Measurements from ENCODE around the gene PTPRD.

Gene PTPRD

DNA sequence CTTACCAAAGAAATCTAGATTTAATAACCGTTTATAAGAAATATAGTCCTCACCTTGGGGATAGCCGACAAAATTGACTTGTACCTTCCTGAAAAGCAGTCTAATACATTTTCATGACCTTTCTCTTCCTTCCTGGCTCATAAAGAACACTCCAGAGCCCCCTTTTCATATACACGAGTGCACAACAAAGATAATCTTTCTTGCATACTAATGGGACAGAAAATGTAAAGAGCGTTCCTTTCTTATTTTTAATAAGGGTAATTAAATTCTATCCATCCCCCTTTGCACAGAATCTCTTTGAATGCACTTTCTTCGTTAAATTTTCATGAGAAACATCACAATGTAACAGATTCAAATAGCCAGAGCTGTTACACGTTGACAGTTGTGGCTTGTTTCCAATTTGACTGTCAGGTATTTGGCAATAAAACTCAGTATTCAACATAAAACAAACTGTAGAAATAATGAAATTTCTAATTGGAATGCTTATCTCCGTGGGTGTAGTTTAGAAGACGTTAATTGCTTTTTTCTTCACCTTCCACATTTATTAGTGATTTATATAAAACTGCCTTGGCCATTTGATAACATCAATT is 2080.9 kb downstream of the PTPRD start:
- no peak for DNase-seq

DNA sequence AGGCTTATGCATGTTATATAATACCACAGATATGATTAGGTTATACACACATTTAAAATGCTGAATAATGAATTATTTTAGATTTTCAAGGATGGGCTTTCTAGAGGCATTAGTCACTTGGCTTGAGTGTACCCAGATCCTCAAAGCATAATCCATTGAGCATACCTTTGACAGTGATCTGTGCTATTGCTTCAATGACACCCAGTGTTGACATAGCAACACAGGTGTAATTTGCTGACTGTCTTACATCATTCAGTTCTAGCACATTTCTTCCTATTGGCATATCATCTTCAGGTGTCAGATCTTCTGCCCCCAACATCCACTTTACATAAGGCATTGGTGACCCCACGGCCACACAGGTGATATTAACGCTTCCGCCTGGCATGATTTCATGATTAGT is 2091.7 kb downstream of the PTPRD start:
- DNase-seq = no peak

DNA sequence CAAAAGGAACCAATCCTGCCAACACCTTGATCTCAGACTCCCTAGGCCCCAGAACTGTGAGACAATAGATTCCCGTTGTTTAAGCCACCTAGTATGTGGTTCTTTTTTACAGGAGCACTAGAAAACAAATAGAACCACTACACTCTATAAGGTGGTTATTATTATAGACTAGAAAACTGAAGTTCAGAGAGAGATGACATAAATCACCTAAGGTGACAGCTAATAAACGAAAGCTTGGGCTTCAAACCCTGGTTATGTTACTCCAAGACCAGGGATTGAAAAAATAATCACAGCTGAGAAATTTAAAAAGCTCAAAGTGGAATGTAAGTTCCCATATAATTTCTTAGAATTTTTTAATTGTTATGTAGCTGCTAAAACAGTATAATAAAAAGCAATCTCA is 2097.1 kb downstream of the PTPRD start:
- DNase-seq = no peak

DNA sequence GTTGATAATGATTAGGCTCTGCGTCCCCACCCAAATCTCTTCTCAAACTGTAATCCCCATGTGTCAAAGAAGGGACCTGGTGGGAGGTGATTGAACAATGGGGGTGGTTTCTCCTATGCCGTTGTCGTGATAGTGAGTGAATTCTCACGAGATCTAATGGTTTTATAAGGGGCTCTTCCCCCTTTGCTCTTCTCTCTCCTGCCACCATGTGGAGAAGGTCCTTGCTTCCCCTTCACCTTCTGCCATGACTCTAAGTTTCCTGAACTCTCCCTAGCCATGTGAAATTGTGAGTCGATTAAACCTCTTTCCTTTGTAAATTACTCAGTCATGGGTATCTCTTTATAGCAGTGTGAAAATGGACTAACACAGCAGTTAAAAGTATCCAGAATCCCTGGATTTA is 2098.0 kb downstream of the PTPRD start:
- DNase-seq = no peak

DNA sequence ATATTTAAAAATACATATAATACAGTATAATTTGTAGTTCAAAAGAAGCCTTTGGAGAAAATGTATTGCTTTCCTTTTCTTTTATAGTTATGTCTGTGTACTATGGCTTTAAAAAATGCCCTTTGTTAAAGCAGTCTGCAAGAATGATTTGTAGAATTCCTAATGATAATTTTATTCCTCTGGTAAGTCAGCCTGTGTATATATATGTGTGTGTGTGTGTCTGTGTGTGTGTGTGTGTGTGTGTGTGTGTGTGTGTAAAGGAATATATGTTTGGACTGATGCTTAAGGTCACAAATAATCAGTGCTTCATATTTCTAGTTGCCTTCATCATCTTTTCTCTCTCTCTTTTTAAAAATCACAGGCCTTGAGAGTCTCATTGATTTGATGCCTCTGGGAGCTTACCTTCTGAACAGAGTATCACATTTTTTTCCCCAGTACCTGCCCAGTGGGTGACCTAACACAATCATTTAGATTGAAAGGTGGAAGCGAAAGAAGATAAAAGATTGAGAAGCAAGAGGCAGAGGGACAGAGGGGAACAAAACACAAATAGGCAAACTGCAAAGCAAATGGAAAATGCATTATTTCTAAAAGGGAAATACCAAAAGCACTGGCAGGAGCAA is 2104.0 kb downstream of the PTPRD start:
- no peak for DNase-seq

DNA sequence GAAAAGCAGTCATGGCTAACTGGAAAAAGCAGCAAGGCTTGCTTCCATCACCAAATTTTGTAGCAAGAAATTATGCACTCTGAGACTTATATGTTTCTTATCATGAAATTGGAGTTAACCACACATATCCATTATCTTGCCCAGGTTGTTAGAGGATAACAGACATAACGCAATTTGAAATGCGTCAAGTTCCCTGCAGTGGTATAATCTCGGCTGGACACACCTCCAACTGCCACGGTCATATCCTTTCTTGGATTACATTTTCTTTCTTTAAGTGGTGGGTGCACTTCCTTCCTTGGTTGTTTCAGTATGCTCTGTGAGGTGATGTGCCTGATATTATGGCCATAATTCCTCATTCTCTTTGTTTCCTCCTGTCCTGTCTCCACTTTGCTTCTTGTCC is 2118.2 kb downstream of the PTPRD start:
- no peak for DNase-seq

DNA sequence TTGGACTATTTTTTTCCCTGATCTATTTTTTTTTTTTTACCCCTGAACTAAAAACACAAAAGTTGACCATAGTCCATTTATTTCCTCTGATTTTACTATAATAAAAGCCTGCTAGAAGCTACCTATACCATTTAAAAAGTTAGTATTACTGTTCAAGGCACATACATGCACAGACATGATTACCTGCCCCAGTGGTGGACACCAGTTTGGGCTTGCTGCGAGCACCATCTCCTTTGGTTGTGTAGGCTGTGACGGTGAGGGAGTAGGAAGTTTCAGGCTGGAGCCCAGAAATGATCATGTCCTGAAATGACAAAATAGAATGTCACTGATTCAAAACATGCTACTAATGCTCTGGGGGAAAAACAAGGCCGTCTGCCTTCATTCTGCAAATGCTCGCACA is 2120.1 kb downstream of the PTPRD start:
- no peak for DNase-seq

DNA sequence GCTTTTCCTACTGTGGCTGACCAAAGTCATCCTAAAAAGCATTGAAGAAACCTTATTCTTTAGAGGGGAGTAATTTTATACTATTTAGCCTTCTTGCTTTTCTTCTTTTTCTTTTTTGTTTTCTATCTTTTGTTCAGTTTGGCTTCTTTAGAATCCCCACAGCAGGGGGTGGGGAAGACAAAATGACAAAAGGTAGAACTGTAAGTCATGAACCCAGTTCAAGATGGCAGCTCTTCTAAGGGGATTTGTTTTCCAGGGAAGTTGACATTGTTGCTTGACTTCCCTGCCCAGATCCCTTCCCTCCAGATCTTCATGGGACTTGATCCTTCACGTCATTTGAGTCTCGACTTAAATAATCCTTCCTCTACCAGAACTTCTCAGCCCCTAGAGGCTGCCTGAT is 2120.8 kb downstream of the PTPRD start:
- no peak for DNase-seq

DNA sequence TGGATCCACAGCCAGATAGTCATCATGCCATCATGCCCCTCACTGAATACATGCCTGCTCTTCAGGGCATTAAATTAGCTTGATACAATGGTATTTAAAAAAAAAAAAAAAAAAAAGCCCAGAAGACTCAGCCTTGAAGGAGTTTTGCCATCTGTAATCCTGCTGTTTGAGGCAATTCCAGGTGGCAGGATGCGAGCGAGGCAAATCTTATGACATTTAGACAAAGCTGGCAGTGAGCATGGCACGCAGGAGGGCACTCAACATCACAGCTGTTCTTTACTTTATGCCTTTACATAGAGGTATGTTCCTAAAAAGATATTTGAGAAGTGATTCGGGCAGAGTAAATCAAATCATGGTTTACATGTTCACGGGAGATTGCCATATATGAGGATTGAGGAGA is 2121.2 kb downstream of the PTPRD start:
- DNase-seq = no peak

DNA sequence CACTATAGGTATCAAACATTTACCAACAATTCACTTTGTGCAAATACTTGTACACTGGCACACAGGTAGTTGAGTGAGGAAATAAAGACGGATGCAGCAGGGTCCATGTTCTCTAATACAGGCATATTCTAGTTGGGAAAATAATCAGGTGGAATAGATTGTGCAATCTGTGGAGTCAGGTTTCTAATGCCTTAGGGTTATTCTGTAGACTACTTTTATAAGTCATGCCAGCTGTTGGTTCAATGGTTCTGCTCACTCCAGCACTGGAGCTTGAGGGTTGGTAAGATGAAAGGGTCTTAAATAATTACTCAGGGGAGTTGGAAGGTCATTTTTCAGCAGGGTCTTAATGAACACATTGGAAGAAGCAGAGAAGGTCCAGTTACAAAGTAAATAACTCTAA is 2123.0 kb downstream of the PTPRD start:
- DNase-seq = no peak

DNA sequence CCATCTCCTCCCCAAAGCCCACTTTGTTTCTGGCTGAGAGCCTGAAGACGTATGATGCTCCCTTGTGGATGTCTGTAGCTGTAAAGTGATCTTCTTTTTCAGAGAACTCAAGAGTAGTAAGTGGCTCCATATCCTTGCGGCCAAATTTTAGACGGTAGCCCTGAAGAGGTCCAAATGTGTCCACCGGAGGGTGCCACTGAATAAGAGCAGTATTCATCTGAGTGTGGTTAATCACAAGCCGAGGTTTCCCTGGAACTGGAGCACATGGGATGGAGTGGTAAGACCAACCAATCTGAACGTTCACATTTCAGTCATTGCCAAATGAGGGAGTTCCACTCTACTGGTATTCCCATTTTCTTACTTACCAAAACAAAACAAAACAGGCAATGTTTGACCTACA is 2126.7 kb downstream of the PTPRD start:
- DNase-seq = no peak

DNA sequence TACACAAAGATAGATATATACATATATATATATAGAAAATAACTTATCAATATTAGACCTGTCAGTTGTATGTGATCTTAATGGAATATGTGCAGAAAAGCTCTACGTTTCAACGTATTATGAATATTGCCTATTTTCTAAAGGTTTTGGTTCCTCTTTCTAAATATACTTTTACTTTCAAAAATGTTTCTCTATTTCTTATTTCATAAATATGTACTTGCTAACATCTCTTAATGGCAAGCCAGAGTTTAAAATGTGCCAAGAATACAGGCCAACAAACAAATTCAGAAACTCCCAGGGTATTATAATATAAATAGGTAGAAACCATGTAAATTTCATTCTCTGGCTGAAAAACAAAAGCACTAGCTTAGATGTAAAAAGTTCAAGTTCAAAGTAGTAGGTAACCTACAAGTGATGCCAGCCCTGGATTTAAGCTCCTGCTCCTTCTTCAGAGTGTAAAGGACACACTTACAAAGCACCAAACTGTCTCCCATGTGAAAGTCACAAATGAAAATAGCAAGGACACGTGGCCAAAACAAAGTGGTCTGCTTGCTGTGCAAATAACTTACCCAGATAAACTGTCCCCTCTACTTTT is 2128.1 kb downstream of the PTPRD start:
- DNase-seq = no peak

DNA sequence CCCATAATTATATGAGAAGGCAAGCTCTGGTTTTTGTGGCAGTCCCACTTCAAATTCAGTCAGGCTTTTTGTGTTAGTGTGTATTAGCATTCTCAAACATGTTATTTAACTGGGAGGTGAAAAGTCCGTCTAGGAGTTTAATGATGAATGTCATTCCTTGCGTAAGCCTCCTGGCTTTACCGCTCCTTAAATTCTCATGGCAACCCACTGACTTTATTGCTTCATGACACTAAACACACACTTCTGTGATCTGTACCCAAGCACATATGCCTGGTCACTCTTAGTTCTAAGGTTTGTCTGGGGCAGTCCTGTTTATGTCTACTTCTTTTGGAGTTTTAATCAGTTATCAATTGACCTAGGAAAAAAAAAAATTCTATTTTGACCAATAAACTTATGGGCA is 2135.4 kb downstream of the PTPRD start:
- DNase-seq = no peak

DNA sequence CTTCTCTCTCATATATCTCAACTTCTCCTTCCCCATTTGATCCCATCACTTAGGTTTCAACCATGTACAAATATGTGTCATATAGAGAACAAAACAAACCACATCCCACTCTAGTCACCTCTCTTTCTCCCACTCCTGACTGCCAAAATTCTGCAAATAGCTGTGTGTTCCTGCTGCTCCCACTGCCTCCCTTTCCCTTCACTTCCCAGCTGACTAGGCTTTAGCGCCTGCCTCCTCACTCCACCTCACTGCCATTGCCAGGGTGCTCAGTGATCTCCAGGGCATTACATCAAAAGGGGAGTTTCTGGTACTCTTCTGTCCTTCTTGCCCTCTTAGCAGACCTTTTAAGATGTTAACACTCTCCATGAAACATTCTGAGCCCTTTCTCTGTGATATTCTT is 2137.9 kb downstream of the PTPRD start:
- no peak for DNase-seq

DNA sequence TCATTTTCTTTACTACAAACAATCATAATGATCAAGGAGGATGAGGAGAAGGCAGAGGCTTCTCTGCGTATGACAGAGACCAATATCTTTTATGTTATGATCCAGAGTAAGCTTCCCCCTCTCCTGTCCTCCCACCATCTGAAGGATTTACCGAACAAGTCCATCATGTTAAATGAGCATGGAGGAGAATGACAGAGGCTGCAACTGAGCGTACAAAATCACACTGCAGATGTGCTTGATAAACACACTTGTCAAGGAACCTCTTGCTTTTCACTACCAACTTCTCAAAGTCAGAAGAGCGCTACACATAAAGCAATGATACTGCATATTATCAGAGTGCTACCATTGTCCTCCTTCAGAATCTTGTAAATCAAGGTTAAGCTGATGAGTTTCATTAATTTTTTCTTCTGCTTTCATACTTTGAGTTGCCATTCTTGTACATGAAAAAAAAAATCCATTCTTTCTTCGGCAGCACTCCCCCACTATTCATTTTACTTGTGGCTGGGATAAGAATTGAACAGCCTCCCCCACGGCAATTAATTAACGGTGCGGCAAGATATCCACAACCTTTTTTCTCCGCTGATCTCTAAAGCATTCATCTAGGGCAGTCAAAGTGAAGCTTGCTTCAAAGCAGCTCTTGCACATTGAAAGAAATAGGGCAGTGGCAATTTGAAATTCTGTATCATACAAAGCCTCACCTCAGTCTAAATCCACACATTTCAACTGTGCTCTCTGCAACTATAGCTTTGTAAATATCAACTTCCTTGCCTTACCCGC is 2139.4 kb downstream of the PTPRD start:
- no peak for DNase-seq

DNA sequence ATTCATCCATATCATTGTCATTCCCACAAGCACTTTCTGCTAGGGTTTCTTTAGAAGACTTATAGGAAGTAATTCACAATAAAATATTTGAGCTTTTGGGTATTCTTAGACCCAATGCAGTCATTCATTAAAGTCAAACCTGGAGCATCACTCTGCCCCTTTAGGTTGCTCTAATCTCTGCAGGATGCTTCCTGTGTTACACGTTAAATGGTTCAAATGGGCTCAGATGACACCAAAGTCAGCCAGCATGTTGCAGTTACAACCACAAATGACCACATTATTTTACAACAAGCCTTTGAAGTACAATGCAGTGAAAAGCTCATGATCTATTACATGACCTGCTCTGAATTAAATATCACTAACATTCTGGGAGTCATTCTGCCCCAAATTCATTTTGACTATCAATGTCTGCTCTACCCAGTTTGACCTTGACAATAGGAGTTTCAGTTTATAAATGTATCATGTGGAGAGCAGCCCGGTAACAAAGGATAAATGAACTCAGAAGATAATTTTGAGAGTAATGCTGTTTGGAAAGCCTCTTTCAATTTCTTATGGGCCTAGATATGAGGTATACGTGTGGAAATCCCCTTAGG is 2144.7 kb downstream of the PTPRD start:
- DNase-seq = no peak

DNA sequence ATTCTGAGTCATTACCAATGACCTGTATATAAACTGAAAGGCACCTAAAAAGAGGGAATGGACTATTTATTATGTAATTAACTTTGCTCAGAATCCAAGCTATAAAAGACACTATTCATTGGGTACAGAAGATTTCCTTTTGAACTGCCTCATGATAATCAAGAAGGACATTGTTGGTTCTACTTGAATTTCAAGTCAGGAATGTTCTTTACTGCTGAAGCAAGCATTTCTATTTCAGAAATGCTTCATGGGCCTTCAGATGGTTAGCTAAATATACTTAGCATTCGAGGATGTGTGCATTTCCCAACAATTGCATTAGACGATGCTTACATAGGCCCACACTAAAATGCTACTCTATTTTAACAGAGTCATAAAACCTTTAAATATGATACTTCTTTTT is 2155.0 kb downstream of the PTPRD start:
- DNase-seq = no peak

DNA sequence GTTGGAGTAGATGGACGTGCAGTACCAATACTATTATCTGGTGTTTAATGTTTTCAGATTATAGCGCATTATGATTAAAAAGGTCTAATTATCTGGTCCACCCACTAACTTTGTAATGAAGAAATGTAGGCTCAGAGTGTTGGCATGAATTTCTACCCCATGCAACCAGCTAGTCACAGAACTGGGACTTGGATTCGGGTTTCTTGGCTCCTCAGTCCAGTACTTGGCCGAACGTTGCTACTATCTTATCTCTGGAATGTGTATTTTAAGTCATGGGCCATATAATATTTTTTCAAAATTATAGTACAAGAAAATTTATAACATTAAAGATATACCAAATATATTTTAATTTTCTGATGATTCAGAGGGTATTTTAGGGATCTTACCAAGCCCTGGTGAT is 2155.7 kb downstream of the PTPRD start:
- no peak for DNase-seq

DNA sequence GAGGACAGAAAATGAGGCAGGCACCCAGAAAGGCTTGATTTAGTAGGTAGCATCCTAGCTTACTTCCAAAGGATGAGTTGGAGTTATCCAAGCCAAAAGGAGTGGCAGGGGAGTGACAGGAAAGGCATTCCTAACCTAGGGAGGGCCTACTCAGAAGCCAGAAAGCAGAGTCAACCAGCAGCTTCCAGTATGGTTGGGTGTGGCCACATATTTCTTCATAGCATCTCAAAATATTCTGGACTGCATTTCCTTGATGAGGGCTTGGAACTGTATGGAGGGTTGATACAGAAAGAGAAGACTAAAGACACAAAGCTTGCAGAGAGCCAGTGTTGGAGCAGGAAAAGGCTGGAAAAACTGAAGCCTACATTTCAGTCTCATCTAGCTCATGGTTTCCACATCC is 2156.5 kb downstream of the PTPRD start:
- no peak for DNase-seq

DNA sequence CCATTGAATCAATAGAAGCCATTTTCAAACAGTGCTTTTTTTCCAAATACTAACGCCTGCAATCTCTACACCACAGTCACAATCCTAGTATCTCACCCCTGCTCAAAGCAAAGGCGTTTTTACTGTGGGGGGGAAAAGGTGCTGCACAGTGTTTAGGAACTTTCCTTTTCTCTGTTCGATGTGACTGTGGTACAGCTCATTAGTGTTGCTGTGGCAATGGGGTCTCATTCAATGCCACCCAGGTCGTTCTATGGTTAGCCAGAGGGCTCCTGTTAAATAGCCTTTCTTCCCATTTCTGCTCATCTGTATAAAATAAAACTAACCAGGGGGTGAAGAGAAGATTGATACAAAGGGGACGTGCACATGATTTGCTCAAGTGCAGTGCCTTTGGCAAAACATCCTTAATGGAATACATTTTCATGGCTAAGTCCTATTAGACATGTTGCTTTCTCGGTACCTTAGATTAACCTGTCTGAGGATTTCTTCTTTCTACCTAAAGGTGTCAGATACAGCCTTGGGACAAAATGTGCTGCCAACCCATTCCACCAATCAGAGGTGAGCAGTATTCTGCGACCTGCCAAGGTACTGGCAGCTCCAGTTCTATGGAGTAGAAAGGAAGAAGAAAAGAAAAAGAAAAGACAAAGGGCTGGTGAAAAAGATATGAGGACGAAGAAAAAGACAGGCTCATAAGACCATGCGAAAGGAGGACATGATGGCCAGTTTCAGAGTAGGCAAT is 2161.8 kb downstream of the PTPRD start:
- no peak for DNase-seq

DNA sequence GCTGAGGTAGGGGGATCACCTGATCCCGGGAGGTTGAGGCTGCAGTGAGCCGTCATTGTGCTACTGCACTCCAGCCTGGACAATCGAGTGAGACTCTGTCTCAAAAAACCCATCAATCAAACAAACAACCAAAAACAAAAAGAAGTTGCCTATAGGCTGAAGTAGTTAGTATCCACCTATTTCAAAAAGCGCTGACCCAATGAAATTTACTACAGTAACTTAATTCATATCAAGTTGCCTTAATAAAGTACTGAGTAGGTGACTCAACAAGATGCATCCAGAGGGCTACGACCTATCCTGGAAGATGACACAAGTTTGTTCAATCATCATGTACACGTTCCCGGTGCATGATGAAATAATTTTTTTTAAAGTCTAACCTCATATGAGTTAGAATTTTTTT is 2164.6 kb downstream of the PTPRD start:
- no peak for DNase-seq

DNA sequence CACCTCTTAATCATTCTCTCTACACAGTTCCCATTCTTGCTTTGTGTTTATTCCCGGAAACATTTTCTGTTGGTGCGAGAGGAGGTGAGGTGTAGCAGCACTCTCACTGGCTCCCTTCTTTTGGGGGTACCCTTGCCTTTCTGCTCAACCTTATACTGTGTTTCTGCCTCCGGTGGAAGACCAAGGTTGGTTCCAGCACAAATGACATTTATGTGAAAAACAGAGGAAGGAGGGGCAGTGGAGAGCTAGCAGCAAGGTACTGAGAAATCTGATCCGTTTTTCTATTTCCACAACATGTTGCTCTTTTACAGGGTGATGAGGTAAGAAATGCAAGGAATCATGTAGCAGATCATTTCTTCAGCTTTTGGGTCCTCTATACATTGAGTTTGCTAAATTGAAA is 2165.2 kb downstream of the PTPRD start:
- no peak for DNase-seq

DNA sequence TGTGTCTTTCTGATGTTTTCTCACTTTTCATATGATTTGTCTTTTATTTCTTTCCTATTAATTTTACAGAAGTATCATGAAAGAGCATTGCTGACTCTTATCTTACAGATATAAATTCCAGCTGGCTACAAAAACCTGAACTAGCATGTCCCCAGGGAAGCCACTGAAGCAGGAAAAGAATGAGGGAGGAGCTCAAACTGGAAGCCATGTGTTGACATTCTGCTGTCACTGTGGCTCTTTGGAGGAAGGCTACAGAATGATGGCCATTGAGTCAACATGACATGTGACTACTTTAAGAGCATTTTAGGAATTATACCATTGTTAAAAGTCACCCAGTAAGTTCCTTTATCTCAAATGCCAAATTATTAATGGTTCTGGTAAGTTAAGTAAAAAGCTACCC is 2174.9 kb downstream of the PTPRD start:
- no peak for DNase-seq

Measured in activated naive CD4-positive, alpha-beta T cell treated with anti-CD3 and anti-CD28 coated beads, Interleukin-2, amount 50 U/mL, for 16 hours (primary cell).